Stimulated activated CD4-positive, alpha-beta T cell treated with anti-CD3 and anti-CD28 coated beads, TNF-alpha, amount 100 ng/mL, for 4 hours (primary cell): ENCODE results near the gene CHST15.

ENCODE experiments used
- DNase-seq, 3 experiments: peaks; one replicate each; pipeline ENCODE4 v3.0.0-alpha.2; 2020; ENCODE audit warnings: low read depth in 3 of 3

Gene CHST15

GRCh38 chr10:124066126-124066700 lies 27.2 kb downstream of the CHST15 start:
- DNase-seq: no peak

- no peak for DNase-seq
These were observed 27.8 kb downstream of the CHST15 start for GRCh38 chr10:124065382-124066125.

GRCh38 chr10:124064676-124065075 lies 28.7 kb downstream of the CHST15 start:
- DNase-seq: no peak

- no peak for DNase-seq
These were observed 29.4 kb downstream of the CHST15 start for GRCh38 chr10:124063750-124064603.

GRCh38 chr10:124062390-124062789 lies 31.0 kb downstream of the CHST15 start:
- DNase-seq: no peak

- DNase-seq: no peak
These were observed 32.4 kb downstream of the CHST15 start for GRCh38 chr10:124061030-124061429.

DNA sequence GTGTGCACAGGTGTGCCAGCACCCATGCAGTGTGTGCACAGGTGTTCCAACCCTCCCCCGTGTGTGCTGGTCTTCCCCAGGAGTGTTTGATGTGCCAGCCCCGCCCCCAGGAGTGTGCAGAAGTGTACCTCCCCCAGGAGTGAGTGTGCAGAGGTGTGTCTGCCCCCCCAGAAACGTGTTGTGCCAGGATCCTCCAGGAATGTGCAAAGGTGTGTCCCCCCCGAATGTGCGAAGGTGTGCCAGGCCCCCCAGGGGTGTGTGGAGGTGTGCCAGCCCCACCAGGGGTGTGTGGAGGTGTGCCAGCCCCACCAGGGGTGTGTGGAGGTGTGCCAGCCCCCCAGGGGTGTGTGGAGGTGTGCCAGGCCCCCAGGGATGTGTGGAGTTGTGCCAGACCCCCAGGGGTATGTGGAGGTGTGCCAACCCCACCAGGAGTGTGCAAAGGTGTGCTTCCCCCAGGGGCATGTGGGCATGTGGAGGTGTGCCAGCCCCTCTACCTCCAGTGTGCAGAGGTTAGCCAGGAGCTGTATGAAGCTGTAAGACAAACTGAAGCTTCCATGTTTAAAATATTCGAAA lies 33.2 kb downstream of the CHST15 start:
- no peak for DNase-seq

- DNase-seq: no peak
These were observed 33.8 kb downstream of the CHST15 start for GRCh38 chr10:124059551-124059950.

DNA sequence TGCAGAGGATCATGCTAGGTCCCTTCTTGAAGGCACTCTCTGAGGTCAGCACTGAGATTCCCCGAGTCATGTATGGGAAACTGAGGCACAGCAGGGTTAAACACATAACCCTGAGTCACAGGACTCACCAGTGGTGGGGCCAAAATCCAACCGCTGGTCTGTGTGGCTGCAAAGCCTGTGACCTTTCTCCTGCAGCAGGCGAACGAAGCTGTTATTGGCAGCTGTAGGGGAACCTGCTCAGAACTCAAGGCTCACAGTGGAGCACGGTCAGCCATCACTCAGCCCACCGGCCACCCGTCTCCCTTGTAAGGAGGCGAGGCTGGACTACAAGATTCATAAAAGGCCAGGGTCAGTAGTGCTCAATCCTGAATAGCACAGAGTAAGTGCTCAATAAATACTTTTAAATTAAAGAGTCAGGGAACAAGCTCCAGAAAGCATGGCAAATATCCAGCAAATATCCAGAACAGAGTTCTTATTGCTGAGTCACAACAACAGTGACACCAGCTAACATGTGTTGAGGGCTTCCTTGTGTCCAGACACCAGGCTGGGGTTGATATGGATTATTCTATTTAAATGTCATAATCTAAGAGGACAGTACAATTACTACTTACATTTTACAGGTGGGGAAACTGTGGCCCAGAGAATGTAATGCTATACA lies 34.9 kb downstream of the CHST15 start:
- no peak for DNase-seq

DNA sequence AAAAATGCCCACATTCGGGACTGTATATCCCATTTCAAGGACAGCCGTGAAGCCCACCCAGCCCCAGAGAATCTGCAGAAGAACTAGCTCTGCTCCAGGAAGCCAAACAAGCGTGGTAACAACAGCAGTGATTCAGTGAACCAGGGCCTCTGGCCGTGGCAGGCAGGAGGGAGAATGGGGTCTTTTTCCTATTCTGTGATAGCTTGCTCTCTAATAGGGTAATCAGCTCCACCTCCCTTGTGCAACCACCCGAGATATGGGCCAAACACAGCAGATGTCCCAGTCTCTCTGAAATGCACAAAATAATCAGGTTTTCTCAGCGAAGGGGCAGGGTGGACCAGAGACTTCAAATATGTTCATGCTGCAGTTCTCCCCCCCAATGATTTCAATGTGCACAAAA lies 35.8 kb downstream of the CHST15 start:
- DNase-seq: no peak

GRCh38 chr10:124056337-124056980 lies 36.9 kb downstream of the CHST15 start:
- DNase-seq: no peak

DNA sequence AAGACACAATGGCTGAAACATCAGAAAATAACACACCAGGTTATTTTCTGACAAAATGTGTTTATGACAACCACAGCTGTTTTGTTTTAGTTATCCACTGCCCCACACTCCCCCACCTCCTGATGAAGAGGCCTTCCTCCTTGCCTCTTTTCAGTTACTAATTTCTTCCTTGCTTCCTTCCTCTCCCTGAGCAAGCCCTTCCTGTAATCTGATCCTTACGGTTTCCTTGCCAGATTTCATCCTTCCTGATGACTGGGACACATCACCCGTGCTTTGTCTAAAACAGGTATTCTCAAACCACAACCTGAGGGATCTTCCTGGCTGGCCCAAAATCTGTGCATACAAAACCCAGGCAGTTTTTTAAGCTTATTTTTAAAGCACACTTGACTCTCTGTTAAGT lies 39.4 kb downstream of the CHST15 start:
- no peak for DNase-seq

DNA sequence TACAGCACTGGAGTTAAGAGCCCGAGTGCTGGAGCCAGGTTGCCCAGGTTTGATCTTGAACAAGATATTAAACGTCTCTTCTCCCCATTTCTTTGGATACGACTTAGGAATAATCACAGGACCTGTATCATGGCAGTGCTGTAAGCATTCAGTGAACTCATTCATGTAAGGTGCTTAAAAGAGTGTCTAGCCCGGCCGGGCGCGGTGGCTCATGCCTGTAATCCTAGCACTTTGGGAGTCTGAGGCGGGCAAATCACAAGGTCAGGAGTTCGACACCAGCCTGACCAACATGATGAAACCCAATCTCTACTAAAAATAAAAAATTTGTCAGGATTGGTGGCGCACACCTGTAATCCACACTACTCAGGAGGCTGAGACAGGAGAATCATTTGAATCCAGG lies 40.8 kb downstream of the CHST15 start:
- no peak for DNase-seq

GRCh38 chr10:124050021-124051015 lies 43.1 kb downstream of the CHST15 start:
- no peak for DNase-seq

DNA sequence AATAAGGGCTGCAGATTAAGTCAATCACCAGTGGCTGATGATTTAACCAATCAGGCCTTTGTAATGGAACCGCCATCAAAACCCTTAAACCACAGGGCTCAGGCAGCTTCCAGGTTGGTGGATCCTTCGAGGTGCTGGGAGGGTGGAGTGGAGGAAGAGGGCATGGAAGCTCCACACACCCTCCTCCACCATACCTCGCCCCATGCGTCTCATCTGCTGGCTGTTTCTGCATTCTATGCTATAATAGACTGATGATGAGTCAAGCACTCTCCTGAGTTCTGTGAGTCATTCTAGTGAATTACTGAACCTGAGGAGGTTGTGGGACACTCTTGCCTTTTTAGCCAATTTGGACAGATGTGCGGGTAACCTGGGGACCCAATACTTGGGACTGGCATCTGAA lies 43.9 kb downstream of the CHST15 start:
- DNase-seq: no peak

- no peak for DNase-seq
These were observed 44.8 kb downstream of the CHST15 start for GRCh38 chr10:124048371-124049290.

GRCh38 chr10:124047427-124048152 lies 45.8 kb downstream of the CHST15 start:
- DNase-seq: no peak

- DNase-seq: no peak
These were observed 47.5 kb downstream of the CHST15 start for GRCh38 chr10:124045801-124046355.
